ENCODE data around the gene CRADD.
A peak's percentile ranks its signal among the peaks of the same experiment; 100 is the strongest.

DNA sequence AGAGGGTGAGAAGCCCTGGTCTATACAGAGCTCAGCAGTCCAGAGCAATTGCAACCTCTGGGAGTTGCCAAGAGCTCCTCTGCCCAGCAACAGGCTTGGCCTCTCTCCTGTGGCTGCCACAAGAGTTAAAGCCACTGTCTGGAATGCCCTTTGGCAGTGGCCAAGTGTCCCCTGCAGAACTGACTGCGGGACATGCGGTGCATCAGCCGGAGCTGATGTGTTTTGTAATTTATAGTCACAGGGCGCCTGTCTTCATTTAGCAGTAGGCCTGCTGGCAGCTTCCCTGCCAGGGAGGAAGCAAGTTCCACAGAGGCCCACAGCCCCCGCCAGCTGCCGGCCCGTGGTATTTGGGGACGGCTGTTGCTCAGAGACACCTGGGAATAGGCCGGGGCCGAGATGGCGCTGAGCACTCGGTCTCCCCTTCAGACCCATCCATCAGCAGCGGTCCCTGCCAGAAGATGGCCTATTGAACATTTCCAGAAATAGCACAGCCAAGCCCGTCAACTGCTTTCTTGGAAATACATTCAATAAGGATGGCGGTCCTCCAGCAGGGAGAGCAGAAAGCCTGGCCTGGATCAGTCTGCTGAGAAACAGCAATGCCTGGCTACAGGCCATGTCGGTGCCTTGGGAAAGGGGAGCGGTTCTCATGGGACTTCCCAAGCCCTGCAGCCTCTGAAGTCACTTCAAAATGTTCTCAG lies 217.4 kb downstream of the CRADD start:
- TF ChIP-seq, protein P1, sequence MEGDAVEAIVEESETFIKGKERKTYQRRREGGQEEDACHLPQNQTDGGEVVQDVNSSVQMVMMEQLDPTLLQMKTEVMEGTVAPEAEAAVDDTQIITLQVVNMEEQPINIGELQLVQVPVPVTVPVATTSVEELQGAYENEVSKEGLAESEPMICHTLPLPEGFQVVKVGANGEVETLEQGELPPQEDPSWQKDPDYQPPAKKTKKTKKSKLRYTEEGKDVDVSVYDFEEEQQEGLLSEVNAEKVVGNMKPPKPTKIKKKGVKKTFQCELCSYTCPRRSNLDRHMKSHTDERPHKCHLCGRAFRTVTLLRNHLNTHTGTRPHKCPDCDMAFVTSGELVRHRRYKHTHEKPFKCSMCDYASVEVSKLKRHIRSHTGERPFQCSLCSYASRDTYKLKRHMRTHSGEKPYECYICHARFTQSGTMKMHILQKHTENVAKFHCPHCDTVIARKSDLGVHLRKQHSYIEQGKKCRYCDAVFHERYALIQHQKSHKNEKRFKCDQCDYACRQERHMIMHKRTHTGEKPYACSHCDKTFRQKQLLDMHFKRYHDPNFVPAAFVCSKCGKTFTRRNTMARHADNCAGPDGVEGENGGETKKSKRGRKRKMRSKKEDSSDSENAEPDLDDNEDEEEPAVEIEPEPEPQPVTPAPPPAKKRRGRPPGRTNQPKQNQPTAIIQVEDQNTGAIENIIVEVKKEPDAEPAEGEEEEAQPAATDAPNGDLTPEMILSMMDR (IDR thresholded peaks at IDR 0.05), result no peak
- TF ChIP-seq POLR2A (IDR thresholded peaks at IDR 0.05), result no peak
- peak; percentile 89 for TF ChIP-seq POLR2AphosphoS5 (IDR thresholded peaks at IDR 0.05)
